ENCODE measurements around the gene NKD2.
"Not testable (repeated sequence)": the region's sequence is repeated elsewhere in the genome, so short reads cannot be mapped to it uniquely, and the experiment has no call there.

The NKD2 gene

GRCh38 chr5:1014781-1015221, 6.2 kb downstream of the NKD2 start:
- DNase-seq, result no peak

DNA sequence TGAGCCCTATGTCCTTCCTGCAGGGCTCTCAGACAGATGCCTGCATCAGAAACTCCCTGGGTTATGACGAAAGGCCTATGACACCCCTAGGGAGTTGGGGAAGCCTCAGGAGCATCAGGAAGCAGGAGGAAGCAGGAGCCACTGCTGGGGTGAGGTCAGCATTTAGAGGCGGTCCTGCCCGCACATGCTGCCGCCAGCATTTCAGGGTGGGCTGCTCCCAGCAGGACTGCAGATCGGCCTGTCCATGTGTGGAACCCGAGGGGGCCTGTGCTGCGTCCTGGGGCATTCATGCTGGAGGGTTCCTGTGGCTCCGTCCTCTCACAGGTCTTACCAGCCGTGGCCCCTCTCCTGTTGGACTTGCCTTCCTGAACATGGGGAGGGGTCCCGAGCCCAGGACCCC, 6.9 kb downstream of the NKD2 start:
- no peak for DNase-seq

- DNase-seq, result no peak
Measured at GRCh38 chr5:1016036-1016435, 7.4 kb downstream of the NKD2 start.

DNA sequence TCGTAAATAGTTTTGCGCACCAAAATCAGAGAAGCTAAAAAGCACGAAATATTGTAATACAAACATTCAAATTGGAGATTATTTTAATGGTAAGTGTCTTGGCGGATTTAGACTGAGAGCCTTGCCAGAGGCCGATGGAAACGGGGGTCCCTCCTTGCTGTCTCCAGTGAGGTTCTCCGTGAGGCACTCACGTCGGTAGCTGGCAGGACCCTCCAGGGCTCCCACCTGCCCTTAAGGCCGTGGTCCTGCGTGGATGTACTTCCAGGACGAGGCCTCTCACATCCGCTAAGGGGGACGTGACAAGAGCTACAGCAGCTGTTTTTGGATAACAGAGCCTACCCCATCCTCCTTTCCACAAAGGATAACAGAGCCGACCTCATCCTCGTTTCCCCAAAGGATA, 7.9 kb downstream of the NKD2 start:
- no peak for DNase-seq

- no peak for DNase-seq
Measured at GRCh38 chr5:1017056-1017455, 8.5 kb downstream of the NKD2 start.

- DNase-seq, result no peak
Measured at GRCh38 chr5:1017691-1018455, 9.3 kb downstream of the NKD2 start.

DNA sequence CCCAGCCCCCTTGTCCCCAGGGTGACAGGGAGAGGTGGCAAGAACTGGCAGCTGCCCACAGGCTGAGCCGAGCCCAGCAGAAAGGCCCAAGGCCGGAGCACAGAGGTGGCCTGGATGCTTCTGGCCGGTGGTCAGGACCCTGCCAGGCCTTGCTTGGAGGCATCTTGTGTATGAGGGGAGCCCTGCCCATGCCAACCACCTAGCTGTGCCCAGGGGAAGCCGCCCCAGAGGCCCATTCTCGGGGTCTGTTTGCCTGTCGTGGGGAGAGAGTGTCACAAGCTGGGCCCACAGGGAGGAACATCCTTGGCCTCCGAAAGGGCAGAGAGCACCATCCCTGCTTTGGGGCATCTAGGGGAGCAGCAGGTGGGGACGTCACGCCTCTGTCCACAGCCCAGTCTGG, 10.0 kb downstream of the NKD2 start:
- DNase-seq, result no peak

DNA sequence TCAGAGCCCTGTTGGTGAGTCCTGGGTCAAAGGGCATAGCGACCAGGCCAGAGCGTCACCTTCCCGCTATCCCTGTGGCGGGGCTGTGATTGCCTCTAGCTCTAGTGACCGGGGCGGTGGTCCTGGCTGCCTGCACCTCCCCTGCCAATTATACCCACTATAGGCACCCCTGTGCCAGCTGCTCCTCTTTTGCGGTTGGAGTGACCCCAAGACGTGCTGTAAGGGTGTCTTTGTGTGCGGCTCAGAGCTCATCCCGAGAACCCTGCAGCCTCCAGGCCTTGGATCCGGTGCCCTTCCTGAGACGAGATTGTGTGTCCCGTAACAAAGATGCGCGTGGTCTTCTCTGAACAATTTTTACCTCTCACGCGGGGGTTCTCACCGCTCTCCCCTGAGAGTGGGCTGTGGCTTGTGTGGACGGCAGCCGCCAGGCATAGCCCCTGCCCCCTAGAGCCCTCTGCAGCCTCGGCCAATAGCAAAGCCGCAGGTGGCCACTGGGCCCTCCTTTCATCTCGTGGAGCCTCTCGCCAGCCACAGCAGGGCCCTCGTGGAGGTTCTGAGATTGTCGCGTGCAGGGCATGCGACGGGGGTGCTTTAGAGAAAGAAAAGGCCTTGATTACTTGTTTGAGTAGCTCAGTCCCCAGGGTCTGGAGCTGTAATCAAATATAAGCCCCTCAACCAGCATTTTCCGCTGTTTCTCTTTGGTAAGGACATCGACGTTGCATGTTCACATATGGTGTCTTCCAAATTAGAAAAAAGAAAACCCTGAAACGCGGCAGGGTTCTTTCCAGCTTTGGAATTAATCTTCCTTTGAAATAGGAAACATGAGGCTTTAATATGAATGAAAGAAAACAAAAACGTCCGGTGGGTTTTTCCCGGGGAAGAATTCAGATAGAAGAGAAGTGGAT, 10.7 kb downstream of the NKD2 start:
- no peak for DNase-seq

DNA sequence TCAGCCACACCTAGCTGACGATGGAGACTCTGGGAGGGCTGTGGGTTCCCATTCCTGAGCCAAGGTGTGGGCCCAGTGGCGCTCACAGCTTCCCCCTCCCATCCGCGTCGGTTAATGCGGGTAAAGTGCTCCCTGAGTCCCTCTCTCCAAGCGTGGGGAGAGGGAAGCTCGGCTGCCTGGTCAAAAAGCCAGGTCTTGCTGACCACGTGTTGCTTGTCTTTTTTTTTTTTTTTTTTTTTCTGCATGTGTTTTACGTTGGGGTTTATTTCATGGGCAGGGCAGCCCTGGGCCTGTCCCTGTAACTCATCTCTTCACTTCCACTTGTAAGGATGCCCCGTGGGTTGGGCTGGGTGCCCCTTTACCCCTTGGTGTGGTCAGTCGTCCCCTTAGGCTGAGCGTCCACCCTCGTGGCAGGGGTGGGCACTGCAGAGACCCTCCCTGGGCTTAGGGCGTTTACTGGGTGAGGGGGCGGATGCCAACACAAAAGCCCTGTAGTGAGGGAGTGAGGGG, 11.9 kb downstream of the NKD2 start:
- no peak for DNase-seq

DNA sequence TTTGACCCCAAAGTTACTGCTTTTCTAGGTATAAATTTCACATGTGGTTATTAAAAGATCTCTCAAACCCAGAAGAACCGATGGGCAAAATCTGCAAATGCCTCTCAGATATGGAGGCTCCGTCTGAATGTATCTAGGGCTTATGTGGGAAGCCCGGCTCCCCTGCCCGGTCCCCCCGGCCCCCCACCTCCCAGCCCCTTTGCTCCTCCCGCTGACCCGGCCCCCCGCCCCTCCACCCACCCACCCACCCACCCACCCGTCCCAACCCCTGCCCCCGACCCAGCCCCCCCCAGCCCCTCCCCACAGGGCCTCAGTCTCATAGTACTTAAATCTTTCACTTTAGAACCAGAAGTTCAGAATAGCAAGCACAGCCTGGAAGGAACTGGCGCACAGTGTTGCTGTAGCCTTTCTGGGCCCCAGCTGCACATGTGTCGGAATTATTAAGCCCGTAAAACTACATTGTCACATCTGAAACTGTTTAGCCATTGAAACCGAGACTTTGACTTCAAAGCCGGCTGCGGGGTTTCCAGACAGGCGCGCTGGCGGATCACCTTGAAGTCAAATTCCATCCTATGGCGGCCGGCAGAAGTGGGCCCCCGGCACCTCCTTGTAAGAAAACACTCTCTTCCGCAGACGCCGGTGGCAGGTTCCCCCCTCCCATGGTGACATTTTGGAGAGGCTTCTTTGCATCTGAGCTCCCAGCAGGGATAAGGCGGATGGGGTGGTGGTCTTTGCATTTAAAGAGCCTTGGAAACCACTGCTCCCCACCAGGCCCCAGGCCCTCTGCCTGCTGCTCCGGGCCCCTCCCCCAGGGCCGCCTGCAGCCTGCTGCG, 12.8 kb downstream of the NKD2 start:
- DNase-seq, result no peak

- DNase-seq, result not testable (repeated sequence)
Measured at GRCh38 chr5:1021969-1022336, 13.4 kb downstream of the NKD2 start.

DNA sequence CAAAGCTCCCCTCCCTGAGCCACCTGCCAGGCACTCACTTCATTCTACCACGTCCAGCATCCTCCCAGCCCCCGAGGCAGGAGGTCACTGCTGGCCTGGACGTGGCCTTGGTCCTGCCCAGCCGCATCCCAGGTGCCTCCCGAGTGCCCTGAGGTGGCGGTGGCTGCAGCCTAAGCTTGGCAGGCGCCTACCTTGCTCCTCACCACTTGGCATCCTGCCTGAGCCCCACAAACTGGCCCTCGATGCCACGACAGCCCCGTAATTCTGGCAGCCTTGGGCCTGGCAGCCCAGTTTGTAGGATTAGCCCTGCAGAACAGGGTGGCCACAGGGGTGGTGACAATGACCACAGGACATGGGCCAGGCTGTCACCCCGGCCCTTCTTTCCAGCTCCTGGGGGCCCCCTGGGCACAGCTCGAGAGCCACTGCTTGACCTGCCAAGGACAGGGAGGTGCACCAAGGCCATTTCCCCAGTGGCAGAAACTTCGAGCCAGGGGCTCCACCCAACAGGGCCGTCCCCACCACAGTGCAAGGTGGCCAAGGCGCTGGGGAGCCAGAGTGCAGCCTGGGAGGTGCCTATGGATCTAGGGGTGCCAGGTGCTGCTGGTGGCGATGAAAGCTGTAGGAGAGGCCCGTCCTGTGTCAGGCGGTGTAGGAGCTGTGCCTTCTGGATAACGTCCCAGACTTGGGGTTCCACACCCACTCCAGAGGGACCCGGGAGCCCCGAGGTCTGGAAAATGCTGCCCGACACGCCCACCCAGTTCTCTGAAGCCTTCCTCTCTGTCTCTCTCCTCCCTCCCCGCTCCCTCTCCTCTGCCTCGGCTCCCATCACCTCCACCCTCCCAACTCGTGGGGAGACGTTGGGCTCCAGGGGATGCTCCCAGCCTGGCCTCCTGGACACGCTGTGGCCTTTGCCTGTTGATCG, 18.4 kb downstream of the NKD2 start:
- DNase-seq, result no peak

- no peak for DNase-seq
Measured at GRCh38 chr5:1027631-1028441, 19.2 kb downstream of the NKD2 start.

- DNase-seq, result no peak
Measured at GRCh38 chr5:1028481-1029281, 20.1 kb downstream of the NKD2 start.

GRCh38 chr5:1029282-1029944, 20.8 kb downstream of the NKD2 start:
- no peak for DNase-seq

DNA sequence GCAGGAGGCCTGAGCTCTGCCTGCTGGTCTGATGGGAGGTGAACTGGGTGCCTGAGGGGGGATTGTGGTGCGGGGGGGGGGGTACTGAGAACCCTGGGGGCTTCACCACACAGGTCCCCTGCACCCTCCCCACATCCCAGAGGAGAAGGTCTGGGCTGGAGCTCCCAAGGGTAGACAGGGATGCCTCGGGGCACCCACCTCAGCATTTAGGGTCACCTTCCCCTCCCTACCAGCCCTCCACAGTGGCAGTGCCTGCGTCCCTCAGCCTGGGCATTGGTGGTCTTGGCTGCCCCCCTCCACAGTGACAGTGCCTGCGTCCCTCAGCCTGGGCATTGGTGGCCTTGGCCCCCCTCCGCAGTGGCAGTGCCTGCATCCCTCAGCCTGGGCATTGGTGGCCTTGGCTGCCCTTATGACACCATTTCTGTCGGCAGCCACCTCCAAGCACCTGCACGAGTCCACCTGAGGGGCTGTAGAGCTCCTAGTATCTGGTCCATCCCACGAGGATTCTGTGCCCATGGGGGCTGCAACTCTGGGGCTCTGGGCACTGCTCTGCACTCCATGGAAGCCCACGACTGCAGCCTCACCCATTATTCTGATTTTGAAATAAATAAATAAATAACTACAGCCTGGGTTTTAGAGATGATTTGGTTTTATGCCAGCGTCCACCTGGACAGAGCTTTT, 21.5 kb downstream of the NKD2 start:
- DNase-seq, result no peak

DNA sequence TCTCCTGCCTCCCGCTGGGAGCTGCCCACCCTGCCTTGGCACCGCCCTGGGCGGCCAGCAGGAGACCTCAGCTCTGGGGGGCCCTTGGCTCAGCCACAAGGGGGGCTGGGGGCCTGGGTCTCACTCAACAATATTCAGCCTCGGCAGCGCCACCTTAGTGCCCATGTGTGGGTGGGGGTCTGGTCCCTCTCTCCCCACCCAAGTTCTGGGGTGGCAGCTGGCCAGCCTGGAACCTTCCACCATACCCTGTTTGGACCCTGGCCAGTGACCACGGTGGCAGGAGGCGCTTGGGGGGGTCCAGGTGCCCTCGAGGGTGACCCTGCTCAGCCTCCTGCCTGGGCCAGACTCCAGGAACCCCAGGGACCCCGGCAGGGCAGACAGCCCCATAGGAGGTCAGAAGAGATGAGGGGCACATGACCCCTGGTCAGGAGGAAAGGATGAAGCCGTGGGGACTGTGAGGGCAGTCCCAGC, 22.2 kb downstream of the NKD2 start:
- DNase-seq, result no peak

- no peak for DNase-seq
Measured at GRCh38 chr5:1031306-1031959, 22.8 kb downstream of the NKD2 start.
